Measurements from ENCODE around the gene DIS3L2. TPM values are rescaled to one million over a fixed set of nuclear protein-coding genes. Genes with fewer than 3 reads are reported as not detected.

The DIS3L2 gene
- total RNA-seq, 2 experiments from 2014 or later = 20.2 to 20.6 TPM

DNA sequence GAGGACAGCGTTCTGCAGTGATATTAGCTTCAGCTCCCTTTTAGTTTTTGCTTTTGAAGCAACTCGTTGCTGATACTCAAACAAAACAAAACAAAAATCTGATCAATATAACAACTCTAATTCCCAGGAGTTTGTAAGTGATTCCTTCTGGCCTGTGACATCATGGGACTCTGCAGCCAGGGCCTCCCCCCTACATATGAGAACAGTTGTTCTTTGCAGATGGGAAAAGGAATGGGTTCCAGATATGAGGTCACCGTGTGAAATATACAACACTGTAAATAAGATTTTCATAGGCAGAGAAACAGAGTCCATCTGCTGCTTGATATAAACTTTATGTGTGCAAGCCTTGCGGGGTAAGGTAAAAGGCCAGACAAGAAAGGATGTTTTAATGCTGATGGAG is 56.7 kb downstream of the DIS3L2 start:
- intact Hi-C loops (cut with micrococcal nuclease; ENCODE audit: unreplicated experiment) = no loop called here
- CTCF ChIA-PET (ENCODE audit: unreplicated experiment) = no interaction called here
- POLR2A ChIA-PET = no interaction called here
- DNase-seq (ENCODE audit: low spot score) = no peak
- Histone ChIP-seq H3K9me2 (ENCODE audit: insufficient read depth, low read length) (no peaks in the 10 kb centered on the region), H3K9me3 (ENCODE audit: low read length) (no peaks in the 10 kb centered on the region), H3K79me2 (ENCODE audit: insufficient read depth, low read depth, low read length) (no peaks in the 10 kb centered on the region), H3K4me3 (ENCODE audit: low read depth, low read length, poor library complexity, severe bottlenecking) (no peak overlapping the region), H3K4me1 (ENCODE audit: insufficient read depth, low read length, poor library complexity, severe bottlenecking) (no peaks in the 10 kb centered on the region), H4K20me1 (ENCODE audit: insufficient read depth, low read length) (no peaks in the 10 kb centered on the region), H3K36me3 (ENCODE audit: insufficient read depth, low read length) (peaks cover 13% of the 10 kb centered on the region), H3K4me2 (ENCODE audit: low read length) (no peak overlapping the region), H2AFZ (ENCODE audit: low read length) (no peak overlapping the region), H3K27ac (ENCODE audit: low read depth, low read length, poor library complexity, severe bottlenecking) (no peak overlapping the region)
- TF ChIP-seq EZH2phosphoT487 (IDR thresholded peaks at IDR 0.05; ENCODE audit: borderline replicate concordance, low read depth, low read length) = no peak
- TF ChIP-seq, protein P1, sequence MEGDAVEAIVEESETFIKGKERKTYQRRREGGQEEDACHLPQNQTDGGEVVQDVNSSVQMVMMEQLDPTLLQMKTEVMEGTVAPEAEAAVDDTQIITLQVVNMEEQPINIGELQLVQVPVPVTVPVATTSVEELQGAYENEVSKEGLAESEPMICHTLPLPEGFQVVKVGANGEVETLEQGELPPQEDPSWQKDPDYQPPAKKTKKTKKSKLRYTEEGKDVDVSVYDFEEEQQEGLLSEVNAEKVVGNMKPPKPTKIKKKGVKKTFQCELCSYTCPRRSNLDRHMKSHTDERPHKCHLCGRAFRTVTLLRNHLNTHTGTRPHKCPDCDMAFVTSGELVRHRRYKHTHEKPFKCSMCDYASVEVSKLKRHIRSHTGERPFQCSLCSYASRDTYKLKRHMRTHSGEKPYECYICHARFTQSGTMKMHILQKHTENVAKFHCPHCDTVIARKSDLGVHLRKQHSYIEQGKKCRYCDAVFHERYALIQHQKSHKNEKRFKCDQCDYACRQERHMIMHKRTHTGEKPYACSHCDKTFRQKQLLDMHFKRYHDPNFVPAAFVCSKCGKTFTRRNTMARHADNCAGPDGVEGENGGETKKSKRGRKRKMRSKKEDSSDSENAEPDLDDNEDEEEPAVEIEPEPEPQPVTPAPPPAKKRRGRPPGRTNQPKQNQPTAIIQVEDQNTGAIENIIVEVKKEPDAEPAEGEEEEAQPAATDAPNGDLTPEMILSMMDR (conservative IDR thresholded peaks at IDR 0.05; ENCODE audit: low read length) = no peak
- BruUV-seq (replicated peaks) = no TSS peak

DNA sequence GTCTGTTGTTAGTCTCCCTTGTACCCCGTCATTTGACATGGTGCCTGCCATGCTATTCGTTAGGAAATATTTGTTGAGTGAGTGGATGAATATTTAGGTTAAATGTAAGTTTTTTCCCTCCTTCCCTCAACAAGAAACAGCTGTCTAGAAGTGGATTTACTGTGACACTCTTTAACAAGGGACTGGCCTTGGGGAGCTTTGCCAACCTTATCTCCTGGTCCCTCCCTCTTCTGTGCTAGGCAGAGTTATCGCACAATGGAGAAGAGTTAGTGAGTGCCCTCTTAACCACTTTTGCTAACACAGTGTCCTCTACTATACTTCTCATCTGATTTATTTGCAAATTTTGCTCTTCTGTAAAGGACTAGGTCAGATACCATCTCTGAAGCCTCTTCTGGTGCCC is 61.2 kb downstream of the DIS3L2 start:
- intact Hi-C loops (cut with micrococcal nuclease; ENCODE audit: unreplicated experiment) = no loop called here
- Histone ChIP-seq H3K4me1 (ENCODE audit: insufficient read depth, low read length, poor library complexity, severe bottlenecking) (no peaks in the 10 kb centered on the region), H3K9me3 (ENCODE audit: low read length) (no peaks in the 10 kb centered on the region), H4K20me1 (ENCODE audit: insufficient read depth, low read length) (no peaks in the 10 kb centered on the region), H3K4me2 (ENCODE audit: low read length) (no peak overlapping the region), H3K36me3 (ENCODE audit: insufficient read depth, low read length) (peaks cover 30% of the 10 kb centered on the region), H2AFZ (ENCODE audit: low read length) (no peak overlapping the region), H3K9me2 (ENCODE audit: insufficient read depth, low read length) (no peaks in the 10 kb centered on the region), H3K79me2 (ENCODE audit: insufficient read depth, low read depth, low read length) (no peaks in the 10 kb centered on the region), H3K27ac (ENCODE audit: low read depth, low read length, poor library complexity, severe bottlenecking) (no peak overlapping the region), H3K4me3 (ENCODE audit: low read depth, low read length, poor library complexity, severe bottlenecking) (no peak overlapping the region)
- ChIA-PET POLR2A (interaction anchor here (0.7 to 1.3 kb wide), 2 partner anchors 8 to 9 kb away, joined by 3 to 6 read pairs; no protein-coding TSS in a partner anchor), CTCF (ENCODE audit: unreplicated experiment) (no interaction called here)
- TF ChIP-seq EZH2phosphoT487 (IDR thresholded peaks at IDR 0.05; ENCODE audit: borderline replicate concordance, low read depth, low read length) = no peak
- TF ChIP-seq, protein P1 (conservative IDR thresholded peaks at IDR 0.05; ENCODE audit: low read length) = no peak
- BruUV-seq (replicated peaks) = no TSS peak
- DNase-seq (ENCODE audit: low spot score) = no peak

DNA sequence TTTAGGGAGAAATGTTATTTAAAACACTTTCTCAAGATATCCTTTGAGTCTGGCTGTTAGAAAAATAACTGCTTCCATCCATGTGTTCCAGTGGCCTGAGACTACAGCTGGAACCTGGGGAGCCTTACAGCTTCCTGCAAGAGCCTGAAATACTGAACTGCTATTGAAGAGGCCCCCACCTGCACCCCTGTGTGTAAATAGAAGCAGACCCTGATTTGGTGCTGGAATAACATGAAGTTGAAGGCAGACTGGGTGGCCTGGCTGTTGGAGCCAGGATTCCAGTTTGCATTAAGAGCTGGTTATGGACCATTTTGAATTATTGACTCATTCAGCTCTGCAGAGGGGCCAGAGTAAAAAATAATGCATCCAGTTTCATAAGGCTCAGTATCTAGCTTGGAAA is 61.9 kb downstream of the DIS3L2 start:
- CTCF ChIA-PET (ENCODE audit: unreplicated experiment) = no interaction called here
- TF ChIP-seq, protein P1 (conservative IDR thresholded peaks at IDR 0.05; ENCODE audit: low read length) = no peak
- TF ChIP-seq EZH2phosphoT487 (IDR thresholded peaks at IDR 0.05; ENCODE audit: borderline replicate concordance, low read depth, low read length) = no peak
- H3K9me3 ChIP-seq (ENCODE audit: low read length) = no peaks in the 10 kb centered on the region
- intact Hi-C loops (cut with micrococcal nuclease; ENCODE audit: unreplicated experiment) = no loop called here
- H3K4me2 ChIP-seq (ENCODE audit: low read length) = no peak overlapping the region
- no TSS peak for BruUV-seq (replicated peaks)
- no peak for DNase-seq (ENCODE audit: low spot score)
- no peak overlapping the region for H3K27ac ChIP-seq (ENCODE audit: low read depth, low read length, poor library complexity, severe bottlenecking)
- H3K4me3 ChIP-seq (ENCODE audit: low read depth, low read length, poor library complexity, severe bottlenecking) = no peak overlapping the region
- POLR2A ChIA-PET = interaction anchor here (0.6 to 1.3 kb wide), 2 partner anchors 10 to 367 kb away, joined by 3 to 6 read pairs; no protein-coding TSS in a partner anchor
- no peaks in the 10 kb centered on the region for H3K4me1 ChIP-seq (ENCODE audit: insufficient read depth, low read length, poor library complexity, severe bottlenecking)
- no peak overlapping the region for H2AFZ ChIP-seq (ENCODE audit: low read length)
- H4K20me1 ChIP-seq (ENCODE audit: insufficient read depth, low read length) = no peaks in the 10 kb centered on the region
- no peaks in the 10 kb centered on the region for H3K9me2 ChIP-seq (ENCODE audit: insufficient read depth, low read length)
- no peaks in the 10 kb centered on the region for H3K79me2 ChIP-seq (ENCODE audit: insufficient read depth, low read depth, low read length)
- H3K36me3 ChIP-seq (ENCODE audit: insufficient read depth, low read length) = peaks cover 25% of the 10 kb centered on the region

Measured in OCI-LY7 (cell line).